Measurements from ENCODE around the gene GNG2. TPM values are rescaled to one million over a fixed set of nuclear protein-coding genes. Genes with fewer than 3 reads are reported as not detected.

GNG2 gene
- total RNA-seq, 3 donors from 2014 or later: 12.1 to 106 (median 15.1) TPM

GRCh38 chr14:51979088-51979709 is 118.8 kb downstream of the GNG2 start:
- H3K27ac ChIP-seq: no peak overlapping the region
- no peak overlapping the region for H3K4me3 ChIP-seq
- no peaks in the 10 kb centered on the region for H3K4me1 ChIP-seq
- H3K9me3 ChIP-seq: no peaks in the 10 kb centered on the region
- peak; percentile 59 to 78 for DNase-seq (ENCODE audit: low spot score in 2 of 2)
- no peaks in the 10 kb centered on the region for H3K36me3 ChIP-seq
- intact Hi-C loops (cut with DNase I; ENCODE audit: low total_unique reads): no loop called here
- no peaks in the 10 kb centered on the region for H3K27me3 ChIP-seq
- no peak for TF ChIP-seq POLR2A (IDR thresholded peaks at IDR 0.05)
- TF ChIP-seq, protein P1, sequence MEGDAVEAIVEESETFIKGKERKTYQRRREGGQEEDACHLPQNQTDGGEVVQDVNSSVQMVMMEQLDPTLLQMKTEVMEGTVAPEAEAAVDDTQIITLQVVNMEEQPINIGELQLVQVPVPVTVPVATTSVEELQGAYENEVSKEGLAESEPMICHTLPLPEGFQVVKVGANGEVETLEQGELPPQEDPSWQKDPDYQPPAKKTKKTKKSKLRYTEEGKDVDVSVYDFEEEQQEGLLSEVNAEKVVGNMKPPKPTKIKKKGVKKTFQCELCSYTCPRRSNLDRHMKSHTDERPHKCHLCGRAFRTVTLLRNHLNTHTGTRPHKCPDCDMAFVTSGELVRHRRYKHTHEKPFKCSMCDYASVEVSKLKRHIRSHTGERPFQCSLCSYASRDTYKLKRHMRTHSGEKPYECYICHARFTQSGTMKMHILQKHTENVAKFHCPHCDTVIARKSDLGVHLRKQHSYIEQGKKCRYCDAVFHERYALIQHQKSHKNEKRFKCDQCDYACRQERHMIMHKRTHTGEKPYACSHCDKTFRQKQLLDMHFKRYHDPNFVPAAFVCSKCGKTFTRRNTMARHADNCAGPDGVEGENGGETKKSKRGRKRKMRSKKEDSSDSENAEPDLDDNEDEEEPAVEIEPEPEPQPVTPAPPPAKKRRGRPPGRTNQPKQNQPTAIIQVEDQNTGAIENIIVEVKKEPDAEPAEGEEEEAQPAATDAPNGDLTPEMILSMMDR (IDR thresholded peaks at IDR 0.05): peak; percentile 64 to 77 (median 71)

- Histone ChIP-seq H3K27ac (no peak overlapping the region), H3K9me3 (no peaks in the 10 kb centered on the region), H3K4me1 (no peaks in the 10 kb centered on the region), H3K27me3 (no peaks in the 10 kb centered on the region), H3K36me3 (no peaks in the 10 kb centered on the region), H3K4me3 (no peak overlapping the region)
- TF ChIP-seq POLR2AphosphoS5 (IDR thresholded peaks at IDR 0.05): no peak
- TF ChIP-seq, protein P1 (IDR thresholded peaks at IDR 0.05): no peak
- no peak for TF ChIP-seq POLR2A (IDR thresholded peaks at IDR 0.05)
- no peak for DNase-seq (ENCODE audit: low spot score in 2 of 2)
- intact Hi-C loops (cut with DNase I; ENCODE audit: low total_unique reads): loop anchor here (2.0 kb wide), 1 partner anchor 73 kb away; no protein-coding TSS in a partner anchor
These were observed 120.9 kb downstream of the GNG2 start for GRCh38 chr14:51981218-51981854.

DNA sequence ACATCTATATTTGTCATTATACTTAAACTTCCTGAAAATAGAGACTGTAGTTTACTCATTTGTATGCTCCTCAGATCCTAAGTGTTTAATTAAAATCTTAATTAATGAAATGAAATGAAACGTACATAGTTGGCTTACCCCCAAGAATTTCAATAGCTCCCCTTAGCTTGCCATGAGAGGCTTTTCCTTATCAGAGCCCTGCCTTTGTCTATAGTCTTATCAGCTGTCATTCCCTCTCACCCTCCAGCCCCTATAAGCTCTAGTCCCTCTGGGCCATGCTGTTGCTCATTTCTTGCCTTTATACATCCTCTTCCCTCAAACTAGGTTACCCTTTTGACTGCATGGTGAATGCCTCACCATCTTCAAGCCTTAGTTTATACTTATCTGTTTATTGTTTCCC is 127.8 kb downstream of the GNG2 start:
- Histone ChIP-seq H3K4me3 (no peak overlapping the region), H3K4me1 (no peaks in the 10 kb centered on the region), H3K27ac (no peak overlapping the region), H3K9me3 (no peaks in the 10 kb centered on the region), H3K27me3 (no peaks in the 10 kb centered on the region), H3K36me3 (no peaks in the 10 kb centered on the region)
- intact Hi-C loops (cut with DNase I; ENCODE audit: low total_unique reads): no loop called here
- DNase-seq (ENCODE audit: low spot score in 2 of 2): no peak
- no peak for TF ChIP-seq POLR2A (IDR thresholded peaks at IDR 0.05)
- TF ChIP-seq, protein P1 (IDR thresholded peaks at IDR 0.05): no peak
- TF ChIP-seq POLR2AphosphoS5 (IDR thresholded peaks at IDR 0.05): no peak

GRCh38 chr14:51989293-51990234 is 129.2 kb downstream of the GNG2 start, which contains the start of gene RTRAF:
Gene RTRAF, plus strand, starts transcription at chr14:51989546. Its CDS starts 94 bp downstream, at chr14:51989640.
- Histone ChIP-seq H3K27ac (peak within 1 kb of the TSS; percentile 86 to 91), H3K36me3 (no peaks in the 10 kb centered on the region), H3K9me3 (no peaks in the 10 kb centered on the region), H3K27me3 (no peaks in the 10 kb centered on the region), H3K4me3 (peak within 1 kb of the TSS; percentile 80 to 96 (median 85)), H3K4me1 (no peaks in the 10 kb centered on the region)
- TF ChIP-seq POLR2AphosphoS5 (IDR thresholded peaks at IDR 0.05): peak; percentile 77 to 90 (median 84)
- peak; percentile 51 for TF ChIP-seq POLR2A (IDR thresholded peaks at IDR 0.05)
- TF ChIP-seq, protein P1 (IDR thresholded peaks at IDR 0.05): no peak
- peak; percentile 87 to 93 for DNase-seq (ENCODE audit: low spot score in 2 of 2)
- intact Hi-C loops (cut with DNase I; ENCODE audit: low total_unique reads): no loop called here
